ENCODE measurements around the gene GSTA2. TPM values are rescaled to one million over a fixed set of nuclear protein-coding genes. Genes with fewer than 3 reads are reported as not detected.
"Not testable (repeated sequence)": the region's sequence is repeated elsewhere in the genome, so short reads cannot be mapped to it uniquely, and the experiment has no call there.

Gene GSTA2
- total and polyA plus RNA-seq, 8 donors, result 0.13 to 2.7 TPM; not detected in 6

- intact Hi-C loops (cut with DNase I), result no loop called here
- TF ChIP-seq CTCF (IDR thresholded peaks at IDR 0.05), result no peak
Measured at GRCh38 chr6:52754443-52754842, 8.8 kb downstream of the GSTA2 start.

GRCh38 chr6:52753137-52753536 lies 10.1 kb downstream of the GSTA2 start:
- H3K36me3 ChIP-seq; H3K27ac ChIP-seq; DNase-seq; ATAC-seq; H3K4me1 ChIP-seq; H3K9me3 ChIP-seq; intact Hi-C loops (cut with DNase I); H3K4me3 ChIP-seq; H3K27me3 ChIP-seq: not testable (repeated sequence)

More at GRCh38 chr6:52754443-52754842, 8.8 kb downstream of the GSTA2 start:
- Histone ChIP-seq H3K4me3 (no peak overlapping the region), H3K9me3 (no peaks in the 10 kb centered on the region), H3K4me1 (no peaks in the 10 kb centered on the region), H3K36me3 (no peaks in the 10 kb centered on the region), H3K27me3 (no peaks in the 10 kb centered on the region), H3K27ac (no peak overlapping the region)
- DNase-seq, result no peak
- no peak for ATAC-seq

GRCh38 chr6:52752310-52752709 lies 11.0 kb downstream of the GSTA2 start:
- intact Hi-C loops (cut with DNase I), result no loop called here
- ATAC-seq (no peak), DNase-seq (no peak)
- no peaks in the 10 kb centered on the region for H3K4me1 ChIP-seq
- H3K4me3 ChIP-seq, result no peak overlapping the region
- no peaks in the 10 kb centered on the region for H3K36me3 ChIP-seq
- TF ChIP-seq CTCF (IDR thresholded peaks at IDR 0.05), result no peak
- no peak overlapping the region for H3K27ac ChIP-seq
- H3K27me3 ChIP-seq, result no peaks in the 10 kb centered on the region
- no peaks in the 10 kb centered on the region for H3K9me3 ChIP-seq

- ATAC-seq (no peak), DNase-seq (no peak)
- Histone ChIP-seq H3K9me3 (no peaks in the 10 kb centered on the region), H3K4me3 (no peak overlapping the region), H3K4me1 (no peaks in the 10 kb centered on the region), H3K36me3 (no peaks in the 10 kb centered on the region), H3K27me3 (no peaks in the 10 kb centered on the region), H3K27ac (no peak overlapping the region)
- intact Hi-C loops (cut with DNase I), result no loop called here
- no peak for TF ChIP-seq CTCF (IDR thresholded peaks at IDR 0.05)
Measured at GRCh38 chr6:52749556-52750152, 13.6 kb downstream of the GSTA2 start.

GRCh38 chr6:52747301-52747700 lies 16.0 kb downstream of the GSTA2 start:
- H3K27ac ChIP-seq; H3K36me3 ChIP-seq; intact Hi-C loops (cut with DNase I); H3K9me3 ChIP-seq; H3K27me3 ChIP-seq; H3K4me3 ChIP-seq; ATAC-seq; H3K4me1 ChIP-seq; DNase-seq: not testable (repeated sequence)

- intact Hi-C loops (cut with DNase I), result no loop called here
- Histone ChIP-seq H3K9me3 (no peaks in the 10 kb centered on the region), H3K27ac (no peak overlapping the region), H3K4me1 (no peaks in the 10 kb centered on the region), H3K36me3 (no peaks in the 10 kb centered on the region), H3K4me3 (no peak overlapping the region), H3K27me3 (no peaks in the 10 kb centered on the region)
- no peak for DNase-seq
- ATAC-seq, result no peak
- no peak for TF ChIP-seq CTCF (IDR thresholded peaks at IDR 0.05)
Measured at GRCh38 chr6:52746213-52746612, 17.1 kb downstream of the GSTA2 start.
